ENCODE measurements around the gene RXFP4.

GRCh38 chr1:155911156-155912055, 30.0 kb upstream of the RXFP4 start, which contains the start of gene RIT1:
- TF ChIP-seq, protein P1, sequence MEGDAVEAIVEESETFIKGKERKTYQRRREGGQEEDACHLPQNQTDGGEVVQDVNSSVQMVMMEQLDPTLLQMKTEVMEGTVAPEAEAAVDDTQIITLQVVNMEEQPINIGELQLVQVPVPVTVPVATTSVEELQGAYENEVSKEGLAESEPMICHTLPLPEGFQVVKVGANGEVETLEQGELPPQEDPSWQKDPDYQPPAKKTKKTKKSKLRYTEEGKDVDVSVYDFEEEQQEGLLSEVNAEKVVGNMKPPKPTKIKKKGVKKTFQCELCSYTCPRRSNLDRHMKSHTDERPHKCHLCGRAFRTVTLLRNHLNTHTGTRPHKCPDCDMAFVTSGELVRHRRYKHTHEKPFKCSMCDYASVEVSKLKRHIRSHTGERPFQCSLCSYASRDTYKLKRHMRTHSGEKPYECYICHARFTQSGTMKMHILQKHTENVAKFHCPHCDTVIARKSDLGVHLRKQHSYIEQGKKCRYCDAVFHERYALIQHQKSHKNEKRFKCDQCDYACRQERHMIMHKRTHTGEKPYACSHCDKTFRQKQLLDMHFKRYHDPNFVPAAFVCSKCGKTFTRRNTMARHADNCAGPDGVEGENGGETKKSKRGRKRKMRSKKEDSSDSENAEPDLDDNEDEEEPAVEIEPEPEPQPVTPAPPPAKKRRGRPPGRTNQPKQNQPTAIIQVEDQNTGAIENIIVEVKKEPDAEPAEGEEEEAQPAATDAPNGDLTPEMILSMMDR (optimal IDR thresholded peaks at IDR 0.05 in 1 of 3, IDR thresholded peaks at IDR 0.05 in 1 of 3, conservative IDR thresholded peaks at IDR 0.05 in 1 of 3; ENCODE audit: extremely low read depth in 1 of 3, insufficient read depth in 2 of 3, low read length in 3 of 3), result no peak
- no peak for TF ChIP-seq EZH2 (IDR thresholded peaks at IDR 0.05; ENCODE audit: low read length)

Measured in keratinocyte (primary cell).